ENCODE results near the gene SIGLEC12. TPM values are rescaled to one million over a fixed set of nuclear protein-coding genes. Genes with fewer than 3 reads are reported as not detected.

The SIGLEC12 gene
- total and polyA plus RNA-seq, 9 of the 15 experiments (the other 6 are each of a cell fraction or from before 2014, with no cell fraction given) = 0.08 to 1.3 (median 0.54) TPM

DNA sequence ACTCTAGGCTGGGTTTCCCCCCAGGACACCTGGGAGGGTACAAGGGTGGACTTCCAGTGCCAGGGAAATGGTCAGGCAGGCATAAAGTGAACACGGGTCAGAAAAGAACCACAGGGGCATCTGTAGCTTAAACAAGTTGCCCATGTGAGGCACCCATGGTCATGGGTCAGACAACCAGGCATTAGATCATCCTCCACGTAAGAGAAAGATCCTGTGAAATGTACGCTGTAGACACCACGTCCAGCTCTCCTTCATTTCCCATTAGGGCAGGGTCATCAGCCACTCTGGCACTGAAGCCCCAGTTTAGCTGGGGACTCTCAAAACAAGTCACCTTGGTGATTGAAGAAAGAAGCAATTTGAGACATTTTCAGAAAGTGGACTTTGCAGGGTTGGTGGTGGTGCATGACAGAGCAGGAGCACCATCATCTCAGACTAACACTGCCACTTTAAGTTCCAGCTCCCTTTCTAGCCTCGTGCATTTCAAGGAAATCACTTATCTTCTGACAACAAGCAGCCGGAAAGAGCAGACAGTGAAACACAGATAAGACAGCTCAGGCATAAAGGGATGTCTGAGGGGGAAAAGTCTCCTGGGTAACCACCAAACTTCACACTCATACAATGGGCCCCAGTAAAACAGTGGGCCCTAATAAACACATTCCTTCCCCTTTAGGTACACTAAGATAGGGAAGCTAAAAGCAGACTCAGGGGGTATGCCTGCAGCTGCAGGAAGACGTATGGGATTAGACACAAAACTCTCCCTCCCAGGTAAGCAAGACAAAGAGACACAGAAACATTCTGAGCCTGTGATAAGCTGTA is 46.0 kb upstream of the SIGLEC12 start (continued):
- TF ChIP-seq PTRF (tag; IDR thresholded peaks at IDR 0.05) = no peak
- TF ChIP-seq, protein P1, sequence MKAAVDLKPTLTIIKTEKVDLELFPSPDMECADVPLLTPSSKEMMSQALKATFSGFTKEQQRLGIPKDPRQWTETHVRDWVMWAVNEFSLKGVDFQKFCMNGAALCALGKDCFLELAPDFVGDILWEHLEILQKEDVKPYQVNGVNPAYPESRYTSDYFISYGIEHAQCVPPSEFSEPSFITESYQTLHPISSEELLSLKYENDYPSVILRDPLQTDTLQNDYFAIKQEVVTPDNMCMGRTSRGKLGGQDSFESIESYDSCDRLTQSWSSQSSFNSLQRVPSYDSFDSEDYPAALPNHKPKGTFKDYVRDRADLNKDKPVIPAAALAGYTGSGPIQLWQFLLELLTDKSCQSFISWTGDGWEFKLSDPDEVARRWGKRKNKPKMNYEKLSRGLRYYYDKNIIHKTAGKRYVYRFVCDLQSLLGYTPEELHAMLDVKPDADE (conservative IDR thresholded peaks at IDR 0.05; ENCODE audit: control insufficient read depth, low read depth, low read length) = 0 out of 2 replicates have a peak, but pooled peaks have one; percentile 28
- TF ChIP-seq ELF1 (tag; IDR thresholded peaks at IDR 0.05) = no peak
- TF ChIP-seq ZNF589 (CRISPR knock-in tag; IDR thresholded peaks at IDR 0.05; ENCODE audit: low read depth) = peak; percentile 33; the same call in 1 of the 2 replicates
- TF ChIP-seq RAD51 (IDR thresholded peaks at IDR 0.05; ENCODE audit: borderline replicate concordance, low read depth) = no peak
- no peak for TF ChIP-seq SMARCB1 (IDR thresholded peaks at IDR 0.05; ENCODE audit: insufficient read length, low read depth)
- TF ChIP-seq FIP1L1 (IDR thresholded peaks at IDR 0.05; ENCODE audit: low read depth, low read length, poor library complexity, severe bottlenecking) = no peak
- no peak for TF ChIP-seq RBM22 (IDR thresholded peaks at IDR 0.05; ENCODE audit: low read depth, low read length, poor library complexity, severe bottlenecking)
- no peak for TF ChIP-seq ZNF23 (CRISPR knock-in tag; IDR thresholded peaks at IDR 0.05)
- no peak for TF ChIP-seq TRIM28 (IDR thresholded peaks at IDR 0.05)
- TF ChIP-seq SIN3B (IDR thresholded peaks at IDR 0.05; ENCODE audit: low read depth) = no peak
- TF ChIP-seq MIER1 (IDR thresholded peaks at IDR 0.05; ENCODE audit: low read depth) = no peak
- no peak for TF ChIP-seq HLTF (IDR thresholded peaks at IDR 0.05)
- 0 out of 2 replicates have a peak, but pooled peaks have one; percentile 53 for TF ChIP-seq ZBTB17 (CRISPR knock-in tag; IDR thresholded peaks at IDR 0.05)
- no peak for TF ChIP-seq NFE2L1 (tag; IDR thresholded peaks at IDR 0.05; ENCODE audit: borderline replicate concordance, low read depth)
- no peak for TF ChIP-seq SRF (CRISPR knock-in tag; IDR thresholded peaks at IDR 0.05)
- TF ChIP-seq, protein P2, sequence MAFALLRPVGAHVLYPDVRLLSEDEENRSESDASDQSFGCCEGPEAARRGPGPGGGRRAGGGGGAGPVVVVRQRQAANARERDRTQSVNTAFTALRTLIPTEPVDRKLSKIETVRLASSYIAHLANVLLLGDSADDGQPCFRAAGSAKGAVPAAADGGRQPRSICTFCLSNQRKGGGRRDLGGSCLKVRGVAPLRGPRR (CRISPR knock-in tag; IDR thresholded peaks at IDR 0.05) = 0 out of 2 replicates have a peak, but pooled peaks have one; percentile 45
- TF ChIP-seq KHSRP (IDR thresholded peaks at IDR 0.05) = peak; percentile 87
- no peak for TF ChIP-seq ATF4 (CRISPR knock-in tag; IDR thresholded peaks at IDR 0.05)
- TF ChIP-seq NFIX (CRISPR knock-in tag; IDR thresholded peaks at IDR 0.05; ENCODE audit: low read depth) = no peak
- peak; percentile 91 for TF ChIP-seq ZBED1 (IDR thresholded peaks at IDR 0.05)
- TF ChIP-seq, protein P3, sequence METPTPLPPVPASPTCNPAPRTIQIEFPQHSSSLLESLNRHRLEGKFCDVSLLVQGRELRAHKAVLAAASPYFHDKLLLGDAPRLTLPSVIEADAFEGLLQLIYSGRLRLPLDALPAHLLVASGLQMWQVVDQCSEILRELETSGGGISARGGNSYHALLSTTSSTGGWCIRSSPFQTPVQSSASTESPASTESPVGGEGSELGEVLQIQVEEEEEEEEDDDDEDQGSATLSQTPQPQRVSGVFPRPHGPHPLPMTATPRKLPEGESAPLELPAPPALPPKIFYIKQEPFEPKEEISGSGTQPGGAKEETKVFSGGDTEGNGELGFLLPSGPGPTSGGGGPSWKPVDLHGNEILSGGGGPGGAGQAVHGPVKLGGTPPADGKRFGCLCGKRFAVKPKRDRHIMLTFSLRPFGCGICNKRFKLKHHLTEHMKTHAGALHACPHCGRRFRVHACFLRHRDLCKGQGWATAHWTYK (CRISPR knock-in tag; IDR thresholded peaks at IDR 0.05) = no peak
- TF ChIP-seq CCAR2 (IDR thresholded peaks at IDR 0.05; ENCODE audit: low read depth, low read length) = no peak
- TF ChIP-seq SOX6 (IDR thresholded peaks at IDR 0.05) = peak; percentile 98

All from K562 (cell line).